Suprapubic skin (tissue), 4 donors: ENCODE measurements around the gene PTGES2. TPM values are rescaled to one million over a fixed set of nuclear protein-coding genes. Genes with fewer than 3 reads are reported as not detected.

Experiments
- DNase-seq, 2 donors: peaks; one replicate each; pipeline ENCODE4 v3.0.0-alpha.2; 2019; ENCODE audit warnings: low spot score in 2 of 2
- H3K27ac ChIP-seq: fragments of 200-600 bp; sonication (generic); one replicate; pipeline ENCODE4 v1.5.1; 2019
- H3K27me3 ChIP-seq: fragments of 200-600 bp; sonication (generic); one replicate; pipeline ENCODE4 v1.5.1; 2019
- H3K36me3 ChIP-seq: fragments of 200-600 bp; sonication (generic); one replicate; pipeline ENCODE4 v1.5.1; 2019
- H3K4me1 ChIP-seq: fragments of 200-600 bp; sonication (generic); one replicate; pipeline ENCODE4 v1.5.1; 2019
- H3K4me3 ChIP-seq: fragments of 200-600 bp; sonication (generic); one replicate; pipeline ENCODE4 v1.5.1; 2019; ENCODE audit warnings: mild to moderate bottlenecking
- H3K9me3 ChIP-seq: fragments of 200-600 bp; sonication (generic); one replicate; pipeline ENCODE4 v1.5.1; 2019
- CTCF ChIP-seq, 2 donors: fragments of 200-600 bp in 1 of 2; fragments of 450-650 bp in 1 of 2; sonication (generic) in 1 of 2; IDR thresholded peaks; one replicate each; pipeline ENCODE4 v1.5.1; 2016 to 2019; ENCODE audit warnings: antibody characterized with exemption in 2 of 2, mild to moderate bottlenecking in 1 of 2, moderate library complexity in 1 of 2
- EP300 ChIP-seq: sonication (generic); formaldehyde crosslinking; IDR thresholded peaks from one replicate; pipeline ENCODE4 v1.6.1; 2017; ENCODE audit warnings: antibody characterized with exemption
- POLR2A ChIP-seq, 2 donors: fragments of 450-650 bp; IDR thresholded peaks; one replicate each; pipeline ENCODE4 v1.6.1; 2017; ENCODE audit warnings: antibody characterized with exemption in 2 of 2, mild to moderate bottlenecking in 2 of 2, moderate library complexity in 2 of 2
- POLR2AphosphoS5 ChIP-seq, 3 donors: sonication (generic); formaldehyde crosslinking; IDR thresholded peaks; one replicate each; pipeline ENCODE4 v1.6.1; 2017; ENCODE audit warnings: antibody characterized with exemption in 3 of 3
- WGBS: methylation state at CpG from one replicate; pipeline ENCODE4 v1.1.5; 2018; 5-methylcytosine and 5-hydroxymethylcytosine counted together
- total RNA-seq, 4 donors: library from RNA; depleted of rRNA; stranded (reverse); fragments of >200 nt; gene quantifications; one replicate each; pipeline ENCODE4 v1.1.0, GENCODE V29; 2016

The PTGES2 gene
- total RNA-seq, 4 donors from 2014 or later: 47.4 to 76.0 (median 55.9) TPM

- H3K9me3 ChIP-seq: no peaks in the 10 kb centered on the region
- TF ChIP-seq POLR2AphosphoS5 (IDR thresholded peaks at IDR 0.05) (no peak), EP300 (no peak), CTCF (IDR thresholded peaks at IDR 0.05) (no peak), POLR2A (IDR thresholded peaks at IDR 0.05) (no peak)
- DNase-seq: peak in 1 of 2 donors; percentile 52
- no peak overlapping the region for H3K4me3 ChIP-seq
- no peak overlapping the region for H3K27ac ChIP-seq
- peaks cover 25% of the 10 kb centered on the region for H3K4me1 ChIP-seq
- WGBS: 92% methylated on average over 13 of the region's 13 CpGs
- no peaks in the 10 kb centered on the region for H3K36me3 ChIP-seq
- H3K27me3 ChIP-seq: no peaks in the 10 kb centered on the region
Measured at GRCh38 chr9:128152133-128153059, 24.9 kb upstream of the PTGES2 start.

GRCh38 chr9:128151309-128152132, 24.0 kb upstream of the PTGES2 start:
- no peaks in the 10 kb centered on the region for H3K9me3 ChIP-seq
- DNase-seq: peak in 1 of 2 donors; percentile 59
- WGBS: 92% methylated on average over 15 of the region's 18 CpGs
- H3K27ac ChIP-seq: no peak overlapping the region
- H3K36me3 ChIP-seq: no peaks in the 10 kb centered on the region
- H3K27me3 ChIP-seq: no peaks in the 10 kb centered on the region
- TF ChIP-seq EP300: no peak
- no peak for TF ChIP-seq CTCF (IDR thresholded peaks at IDR 0.05)
- TF ChIP-seq POLR2AphosphoS5 (IDR thresholded peaks at IDR 0.05): no peak
- TF ChIP-seq POLR2A (IDR thresholded peaks at IDR 0.05): no peak
- no peak overlapping the region for H3K4me3 ChIP-seq
- H3K4me1 ChIP-seq: peaks cover 25% of the 10 kb centered on the region

- Histone ChIP-seq H3K27ac (no peak overlapping the region), H3K27me3 (no peaks in the 10 kb centered on the region), H3K4me1 (peaks cover 30% of the 10 kb centered on the region), H3K9me3 (no peaks in the 10 kb centered on the region), H3K36me3 (no peaks in the 10 kb centered on the region), H3K4me3 (no peak overlapping the region)
- DNase-seq: peak in 1 of 2 donors; percentile 59
- WGBS: 70% methylated on average over 19 of the region's 19 CpGs
- no peak for TF ChIP-seq EP300
- no peak for TF ChIP-seq POLR2A (IDR thresholded peaks at IDR 0.05)
- no peak for TF ChIP-seq CTCF (IDR thresholded peaks at IDR 0.05)
- TF ChIP-seq POLR2AphosphoS5 (IDR thresholded peaks at IDR 0.05): no peak
Measured at GRCh38 chr9:128150594-128151308, 23.2 kb upstream of the PTGES2 start.

- WGBS: 60% methylated on average over 10 of the region's 11 CpGs
- H3K4me3 ChIP-seq: no peak overlapping the region
Measured at GRCh38 chr9:128149951-128150593, 22.5 kb upstream of the PTGES2 start.

More at GRCh38 chr9:128149951-128150593, 22.5 kb upstream of the PTGES2 start:
- Histone ChIP-seq H3K36me3 (no peaks in the 10 kb centered on the region), H3K27me3 (no peaks in the 10 kb centered on the region), H3K27ac (no peak overlapping the region), H3K4me1 (peaks cover 36% of the 10 kb centered on the region), H3K9me3 (no peaks in the 10 kb centered on the region)
- DNase-seq: peak in 1 of 2 donors; percentile 50
- TF ChIP-seq POLR2A (IDR thresholded peaks at IDR 0.05): no peak
- TF ChIP-seq POLR2AphosphoS5 (IDR thresholded peaks at IDR 0.05): no peak
- TF ChIP-seq CTCF (IDR thresholded peaks at IDR 0.05): no peak
- no peak for TF ChIP-seq EP300
